Caco-2 (cell line): Measurements from ENCODE around the gene LSM11. TPM values are rescaled to one million over a fixed set of nuclear protein-coding genes. Genes with fewer than 3 reads are reported as not detected.

Source experiments
- BruUV-seq: library from RNA; stranded (reverse); fragments of 400-500 nt; replicated peaks from 2 replicates; lab custom pipeline; 2021; lab: Mats Ljungman, UMichigan
- CTCF ChIA-PET: fragments of 300-600 bp; sonication (Branson Sonifier 250); formaldehyde crosslinking; loops from one replicate; lab custom pipeline; 2022; ENCODE audit warnings: antibody characterized with exemption; lab: Charles Lee
- POLR2A ChIA-PET: fragments of 300-600 bp; sonication (Branson Sonifier 250); formaldehyde crosslinking; loops from one replicate; lab custom pipeline; 2022; ENCODE audit warnings: antibody characterized with exemption; lab: Charles Lee
- DNase-seq, 2 experiments: peaks; one replicate each; pipeline versions ENCODE4 v3.0.0 to v3.0.0-alpha.2; 2020 to 2022
- H3K27me3 ChIP-seq: replicated peaks from 2 replicates; pipeline ENCODE4 v1.6.0; 2011; ENCODE audit warnings: low read length; ENCODE audit not compliant: control insufficient read depth, insufficient read depth
- H3K36me3 ChIP-seq: 2 replicates; pipeline ENCODE4 v1.5.1; 2011; ENCODE audit warnings: low read length; ENCODE audit not compliant: control insufficient read depth, insufficient read depth
- H3K4me1 ChIP-seq: fragments of 250-450 bp; sonication (Bioruptor Pico); 2 replicates; pipeline ENCODE4 v1.5.1; 2020; ENCODE audit warnings: mild to moderate bottlenecking
- H3K4me3 ChIP-seq: 2 replicates; pipeline ENCODE4 v1.5.1; 2011; ENCODE audit warnings: low read depth, mild to moderate bottlenecking, control low read depth, low read length
- H3K9me3 ChIP-seq: fragments of 250-450 bp; sonication (Bioruptor Pico); 2 replicates; pipeline ENCODE4 v1.5.1; 2020; ENCODE audit warnings: mild to moderate bottlenecking, moderate library complexity
- H3K27ac Mint-ChIP-seq: one replicate; pipeline ENCODE4 v1.8.0; 2022; ENCODE audit warnings: mixed read lengths; ENCODE audit not compliant: unreplicated experiment
- H3K27me3 Mint-ChIP-seq: one replicate; pipeline ENCODE4 v1.8.0; 2022; ENCODE audit warnings: mixed read lengths; ENCODE audit not compliant: insufficient read depth, unreplicated experiment
- H3K36me3 Mint-ChIP-seq: one replicate; pipeline ENCODE4 v1.8.0; 2022; ENCODE audit warnings: mild to moderate bottlenecking, mixed read lengths; ENCODE audit not compliant: insufficient read depth, unreplicated experiment
- H3K4me1 Mint-ChIP-seq: one replicate; pipeline ENCODE4 v1.8.0; 2022; ENCODE audit warnings: low read depth, mixed read lengths; ENCODE audit not compliant: unreplicated experiment
- H3K4me3 Mint-ChIP-seq: one replicate; pipeline ENCODE4 v1.8.0; 2022; ENCODE audit warnings: mild to moderate bottlenecking, moderate library complexity, mixed read lengths; ENCODE audit not compliant: unreplicated experiment
- H3K9me3 Mint-ChIP-seq: one replicate; pipeline ENCODE4 v1.8.0; 2022; ENCODE audit warnings: mixed read lengths; ENCODE audit not compliant: unreplicated experiment
- CTCF ChIP-seq, 2 experiments: fragments of 200-600 bp in 1 of 2; IDR thresholded peaks; 1 replicate in 1 of 2; 2 replicates in 1 of 2; pipeline versions ENCODE4 v1.5.1 to v1.8.0; 2011 to 2022; ENCODE audit warnings: antibody characterized with exemption in 1 of 2, control low read depth in 1 of 2, inconsistent platforms in 1 of 2, low read depth in 1 of 2, low read length in 1 of 2, mild to moderate bottlenecking in 1 of 2, moderate library complexity in 1 of 2; ENCODE audit not compliant: insufficient read depth in 1 of 2, severe bottlenecking in 1 of 2, unreplicated experiment in 1 of 2
- intact Hi-C: fragments of 100-400 bp; cut with micrococcal nuclease; formaldehyde crosslinking; loops from one replicate; pipeline ENCODE4 v1.10.0; 2022; ENCODE audit not compliant: unreplicated experiment
- total RNA-seq: library from RNA; stranded (reverse); gene quantifications from 2 replicates; pipeline ENCODE4 v1.2.3, GENCODE V29; 2022

LSM11 gene
- total RNA-seq, 1 experiment from 2014 or later: 7.7 TPM

GRCh38 chr5:157756122-157756521 lies 12.6 kb downstream of the LSM11 start:
- H3K4me3 Mint-ChIP-seq: no peak overlapping the region
- H3K27me3 ChIP-seq: no peaks in the 10 kb centered on the region
- H3K9me3 Mint-ChIP-seq: no peaks in the 10 kb centered on the region
- intact Hi-C loops: no loop called here
- DNase-seq: no peak
- no peak for TF ChIP-seq CTCF (IDR thresholded peaks at IDR 0.05; ENCODE audit: insufficient read depth in 1 of 2, low read depth in 1 of 2, low read length in 1 of 2, severe bottlenecking in 1 of 2, unreplicated experiment in 1 of 2)
- ChIA-PET POLR2A (no interaction called here), CTCF (no interaction called here)
- peaks cover 3% of the 10 kb centered on the region; the same call in 1 of the 2 replicates for H3K36me3 ChIP-seq
- no peaks in the 10 kb centered on the region for H3K9me3 ChIP-seq
- no peaks in the 10 kb centered on the region for H3K36me3 Mint-ChIP-seq
- H3K4me3 ChIP-seq: no peak overlapping the region
- H3K4me1 ChIP-seq: no peaks in the 10 kb centered on the region
- no peaks in the 10 kb centered on the region for H3K4me1 Mint-ChIP-seq
- no peaks in the 10 kb centered on the region for H3K27me3 Mint-ChIP-seq
- H3K27ac Mint-ChIP-seq: no peak overlapping the region
- BruUV-seq: no TSS peak

DNA sequence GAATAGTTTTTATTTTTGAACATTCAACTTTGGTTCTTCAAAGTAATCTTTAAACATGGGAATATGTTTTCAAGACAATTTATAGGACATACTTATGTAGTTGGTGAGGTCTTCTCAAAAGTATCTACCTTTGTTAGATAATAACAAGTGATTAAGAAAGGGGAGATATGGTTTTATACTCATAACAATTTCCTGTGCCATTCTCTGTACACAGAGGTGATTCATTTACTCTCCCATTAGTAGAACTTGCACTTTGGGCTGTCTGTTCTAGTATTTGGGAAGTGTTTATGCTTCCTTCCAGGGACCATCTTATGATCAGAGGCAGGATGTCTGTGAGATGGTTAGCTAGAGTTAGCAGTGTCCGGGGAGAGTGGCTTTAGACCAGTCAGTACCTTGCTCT lies 15.2 kb downstream of the LSM11 start:
- Histone ChIP-seq H3K9me3 (no peaks in the 10 kb centered on the region), H3K4me3 (no peak overlapping the region), H3K4me1 (no peaks in the 10 kb centered on the region), H3K27me3 (no peaks in the 10 kb centered on the region), H3K36me3 (peaks cover 1% of the 10 kb centered on the region; the same call in 1 of the 2 replicates)
- H3K36me3 Mint-ChIP-seq: no peaks in the 10 kb centered on the region
- DNase-seq: no peak
- BruUV-seq: no TSS peak
- no peaks in the 10 kb centered on the region for H3K4me1 Mint-ChIP-seq
- H3K27me3 Mint-ChIP-seq: no peaks in the 10 kb centered on the region
- no peaks in the 10 kb centered on the region for H3K9me3 Mint-ChIP-seq
- ChIA-PET POLR2A (no interaction called here), CTCF (no interaction called here)
- H3K27ac Mint-ChIP-seq: no peak overlapping the region
- no peak for TF ChIP-seq CTCF (IDR thresholded peaks at IDR 0.05; ENCODE audit: insufficient read depth in 1 of 2, low read depth in 1 of 2, low read length in 1 of 2, severe bottlenecking in 1 of 2, unreplicated experiment in 1 of 2)
- no peak overlapping the region for H3K4me3 Mint-ChIP-seq
- intact Hi-C loops: no loop called here

- peak; percentile 44 to 53 for DNase-seq
- ChIA-PET CTCF (interaction anchor here (0.6 to 0.9 kb wide), 2 partner anchors 18 to 67 kb away, joined by 3 to 4 read pairs; partner anchors contain the start of gene LSM11), POLR2A (interaction anchor here (0.6 kb wide), 1 partner anchor 202 kb away, joined by 3 read pairs; no protein-coding TSS in a partner anchor)
- H3K9me3 ChIP-seq: no peaks in the 10 kb centered on the region
- no peaks in the 10 kb centered on the region for H3K4me1 Mint-ChIP-seq
- no peaks in the 10 kb centered on the region for H3K36me3 Mint-ChIP-seq
- no peak overlapping the region for H3K27ac Mint-ChIP-seq
- peaks cover 1% of the 10 kb centered on the region; the same call in 1 of the 2 replicates for H3K36me3 ChIP-seq
- H3K4me3 Mint-ChIP-seq: no peak overlapping the region
- no peaks in the 10 kb centered on the region for H3K27me3 ChIP-seq
- no peaks in the 10 kb centered on the region for H3K4me1 ChIP-seq
- no TSS peak for BruUV-seq
- H3K9me3 Mint-ChIP-seq: no peaks in the 10 kb centered on the region
- intact Hi-C loops: loop anchor here (1.0 to 10.0 kb wide), 4 partner anchors 157 to 1373 kb away; no protein-coding TSS in a partner anchor
- no peak overlapping the region for H3K4me3 ChIP-seq
- TF ChIP-seq CTCF (IDR thresholded peaks at IDR 0.05; ENCODE audit: insufficient read depth in 1 of 2, low read depth in 1 of 2, low read length in 1 of 2, severe bottlenecking in 1 of 2, unreplicated experiment in 1 of 2): peak; percentile 70 to 80
- H3K27me3 Mint-ChIP-seq: no peaks in the 10 kb centered on the region
Observed at GRCh38 chr5:157761690-157762621, 18.4 kb downstream of the LSM11 start.
